ENCODE data around the gene USH2A. TPM values are rescaled to one million over a fixed set of nuclear protein-coding genes. Genes with fewer than 3 reads are reported as not detected.

Gene USH2A
- total RNA-seq, 3 donors from 2014 or later = not detected

- H3K9me3 ChIP-seq = no peaks in the 10 kb centered on the region
- H3K27ac ChIP-seq = no peak overlapping the region
- intact Hi-C loops (cut with DNase I; ENCODE audit: low total_unique reads) = no loop called here
- no peaks in the 10 kb centered on the region for H3K27me3 ChIP-seq
- no peak for DNase-seq (ENCODE audit: low spot score in 2 of 2)
- no peaks in the 10 kb centered on the region for H3K4me1 ChIP-seq
- H3K4me3 ChIP-seq = no peak overlapping the region
- no peaks in the 10 kb centered on the region for H3K36me3 ChIP-seq
- TF ChIP-seq POLR2AphosphoS5 (IDR thresholded peaks at IDR 0.05) (no peak), CTCF (IDR thresholded peaks at IDR 0.05) (no peak), POLR2A (IDR thresholded peaks at IDR 0.05) (no peak)
These were observed 129.6 kb downstream of the USH2A start for GRCh38 chr1:216293683-216294082.

- intact Hi-C loops (cut with DNase I; ENCODE audit: low total_unique reads) = no loop called here
- Histone ChIP-seq H3K36me3 (no peaks in the 10 kb centered on the region), H3K4me3 (no peak overlapping the region), H3K9me3 (peaks cover 1 to 10% of the 10 kb centered on the region in 2 donors), H3K4me1 (no peaks in the 10 kb centered on the region), H3K27me3 (no peaks in the 10 kb centered on the region), H3K27ac (no peak overlapping the region)
- TF ChIP-seq POLR2AphosphoS5 (IDR thresholded peaks at IDR 0.05) = no peak
- TF ChIP-seq CTCF (IDR thresholded peaks at IDR 0.05) = no peak
- TF ChIP-seq POLR2A (IDR thresholded peaks at IDR 0.05) = no peak
- no peak for DNase-seq (ENCODE audit: low spot score in 2 of 2)
These were observed 133.2 kb downstream of the USH2A start for GRCh38 chr1:216290074-216290473.

- TF ChIP-seq POLR2A (IDR thresholded peaks at IDR 0.05) (no peak), CTCF (IDR thresholded peaks at IDR 0.05) (no peak), POLR2AphosphoS5 (IDR thresholded peaks at IDR 0.05) (no peak)
These were observed 138.2 kb downstream of the USH2A start for GRCh38 chr1:216285052-216285451.

GRCh38 chr1:216281757-216282156 is 141.5 kb downstream of the USH2A start:
- peaks cover 4 to 10% of the 10 kb centered on the region in 2 donors for H3K9me3 ChIP-seq
- H3K4me3 ChIP-seq = no peak overlapping the region
- H3K36me3 ChIP-seq = no peaks in the 10 kb centered on the region
- DNase-seq (ENCODE audit: low spot score in 2 of 2) = no peak
- TF ChIP-seq POLR2A (IDR thresholded peaks at IDR 0.05) (no peak), POLR2AphosphoS5 (IDR thresholded peaks at IDR 0.05) (no peak), CTCF (IDR thresholded peaks at IDR 0.05) (no peak)
- no peak overlapping the region for H3K27ac ChIP-seq
- H3K27me3 ChIP-seq = no peaks in the 10 kb centered on the region
- intact Hi-C loops (cut with DNase I; ENCODE audit: low total_unique reads) = no loop called here
- no peaks in the 10 kb centered on the region for H3K4me1 ChIP-seq

More at GRCh38 chr1:216285052-216285451, 138.2 kb downstream of the USH2A start:
- Histone ChIP-seq H3K27me3 (no peaks in the 10 kb centered on the region), H3K27ac (no peak overlapping the region), H3K4me1 (no peaks in the 10 kb centered on the region), H3K9me3 (peaks cover 4 to 10% of the 10 kb centered on the region in 2 donors), H3K4me3 (no peak overlapping the region), H3K36me3 (no peaks in the 10 kb centered on the region)
- no peak for DNase-seq (ENCODE audit: low spot score in 2 of 2)
- intact Hi-C loops (cut with DNase I; ENCODE audit: low total_unique reads) = no loop called here

GRCh38 chr1:216270086-216270773 is 153.0 kb downstream of the USH2A start:
- DNase-seq (ENCODE audit: low spot score in 2 of 2) = no peak
- Histone ChIP-seq H3K27ac (no peak overlapping the region), H3K4me3 (no peak overlapping the region), H3K36me3 (no peaks in the 10 kb centered on the region), H3K27me3 (no peaks in the 10 kb centered on the region), H3K4me1 (no peaks in the 10 kb centered on the region), H3K9me3 (no peaks in the 10 kb centered on the region)
- TF ChIP-seq POLR2A (IDR thresholded peaks at IDR 0.05) = no peak
- no peak for TF ChIP-seq CTCF (IDR thresholded peaks at IDR 0.05)
- no peak for TF ChIP-seq POLR2AphosphoS5 (IDR thresholded peaks at IDR 0.05)
- intact Hi-C loops (cut with DNase I; ENCODE audit: low total_unique reads) = no loop called here

All from breast epithelium (tissue), 4 donors.